GM18867 (cell line): ENCODE results near the gene ANAPC16.
"Not testable (repeated sequence)": the region's sequence is repeated elsewhere in the genome, so short reads cannot be mapped to it uniquely, and the experiment has no call there.

Experiments used
- ATAC-seq: cut with Tn5 transposase; IDR thresholded peaks from one replicate; pipeline ENCODE4 v1.9.1; 2021; ENCODE audit warnings: mild to moderate bottlenecking, moderate library complexity; ENCODE audit not compliant: unreplicated experiment

Gene ANAPC16

DNA sequence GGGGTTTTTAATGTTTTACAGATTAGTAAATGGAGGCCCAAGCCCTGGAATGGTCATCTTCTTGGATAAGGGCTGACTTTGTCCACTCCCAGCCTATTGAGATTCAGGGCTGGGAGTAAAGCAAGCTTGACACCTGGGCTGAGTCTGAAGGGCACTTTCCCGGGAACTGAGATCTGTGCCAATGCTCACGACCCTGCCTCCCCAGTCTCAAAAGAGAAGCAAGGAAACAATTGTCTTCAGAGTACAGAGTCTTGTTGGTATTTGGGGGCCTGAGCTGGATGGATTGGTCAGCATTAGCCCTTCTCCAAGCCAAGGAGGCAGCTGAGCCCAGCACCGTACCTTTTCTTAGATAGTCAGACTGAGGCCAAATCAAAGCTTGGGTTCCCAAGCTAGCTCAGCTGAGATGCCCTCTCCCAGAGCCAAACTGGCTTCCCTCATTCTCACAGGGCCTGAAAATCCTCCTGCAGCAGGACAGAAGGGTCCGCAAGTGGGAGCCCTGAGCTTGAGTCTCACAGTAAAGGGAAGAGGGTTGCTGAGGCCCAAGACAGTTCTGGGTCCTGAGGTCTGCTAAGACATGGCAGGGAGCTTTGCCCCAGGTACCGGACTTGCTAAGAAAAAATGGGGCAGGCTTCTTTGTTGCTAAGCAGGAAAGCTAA, 61.7 kb downstream of the ANAPC16 start:
- ATAC-seq = no peak

DNA sequence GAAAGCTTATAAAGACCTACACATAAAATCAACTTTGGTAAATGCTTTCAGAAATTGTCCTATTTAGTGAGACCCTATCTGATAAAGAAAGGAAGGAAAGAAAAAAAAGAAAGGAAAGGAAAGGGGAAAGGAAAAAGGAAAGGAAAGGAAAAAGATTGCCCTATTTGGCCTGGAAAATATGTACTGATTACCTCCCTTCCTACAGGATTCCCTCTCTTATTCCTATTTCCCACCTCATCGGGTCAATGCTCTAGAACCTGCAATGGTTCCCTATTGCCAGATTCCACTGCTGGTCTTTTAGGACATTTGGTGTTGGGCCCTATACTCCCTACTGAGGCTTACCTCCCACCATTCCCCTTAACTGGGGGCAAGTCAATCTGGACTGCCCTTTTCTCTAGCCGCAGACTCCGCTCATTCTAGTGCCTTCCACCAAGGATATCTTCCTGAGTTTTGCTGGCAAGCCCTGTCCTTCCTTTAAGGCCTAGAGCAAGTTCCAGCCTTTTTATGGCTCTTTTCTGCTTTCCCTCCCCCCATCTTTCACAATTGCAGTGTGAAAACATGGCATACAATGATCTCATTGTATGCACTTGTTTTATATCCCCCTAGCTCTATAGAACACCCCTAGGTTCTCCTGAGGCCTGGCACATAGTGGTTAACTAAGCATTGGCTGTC, 62.3 kb downstream of the ANAPC16 start:
- ATAC-seq = no peak

DNA sequence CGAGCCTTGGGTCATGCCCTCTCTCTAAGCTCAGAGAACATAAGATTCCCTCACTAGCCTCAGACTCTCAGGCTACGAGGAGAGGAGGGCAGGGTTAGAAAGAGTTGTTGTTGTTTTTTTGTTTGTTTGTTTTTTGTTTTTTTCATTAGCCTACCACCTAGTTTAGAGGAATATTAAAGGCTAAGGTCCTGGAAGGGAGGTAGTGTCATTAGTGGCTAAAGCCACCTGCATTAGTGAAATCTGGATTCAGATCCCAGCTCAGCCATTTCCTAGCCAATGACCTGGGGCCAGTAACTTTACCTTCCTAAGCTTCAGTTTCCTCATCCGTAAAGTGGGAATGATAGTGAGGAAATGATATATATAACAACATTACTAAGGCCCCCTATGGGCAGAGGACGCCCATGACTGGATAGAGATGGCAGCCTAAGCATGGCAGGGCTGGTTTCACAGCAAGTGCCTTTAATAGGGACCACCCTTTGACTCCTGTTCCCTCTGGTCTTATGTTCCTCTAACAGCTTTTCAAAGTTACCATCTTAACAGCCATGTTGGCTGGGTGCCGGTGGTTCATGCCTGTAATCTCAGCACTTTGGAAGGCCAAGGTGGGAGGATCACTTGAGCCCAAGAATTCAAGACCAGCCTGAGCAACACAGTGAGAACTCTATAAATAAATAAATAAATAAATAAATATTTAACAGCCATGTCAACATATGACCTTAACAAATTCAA, 63.0 kb downstream of the ANAPC16 start:
- no peak for ATAC-seq

DNA sequence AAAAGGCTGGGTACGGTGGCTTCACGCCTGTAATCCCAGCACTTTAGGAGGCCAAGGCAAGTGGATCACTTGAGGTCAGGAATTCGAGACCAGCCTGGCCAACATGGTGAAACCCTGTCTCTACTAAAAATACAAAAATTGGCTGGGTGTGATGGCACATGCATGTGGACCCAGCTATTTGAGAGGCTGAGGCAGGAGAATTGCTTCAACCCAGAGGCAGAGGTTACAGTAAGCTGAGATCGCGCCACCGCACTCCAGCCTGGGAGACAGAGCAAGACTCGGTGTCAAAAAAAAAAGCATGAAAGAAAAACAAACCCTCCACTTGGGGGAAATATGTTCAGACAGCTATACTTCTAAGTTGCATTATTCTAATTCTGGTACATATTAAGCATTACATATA, 63.8 kb downstream of the ANAPC16 start:
- not testable (repeated sequence) for ATAC-seq

- ATAC-seq = no peak
Measured at GRCh38 chr10:72283131-72283530, 67.3 kb downstream of the ANAPC16 start.
